ENCODE results near the gene HERC2.

- no peak for TF ChIP-seq CTCF (IDR thresholded peaks at IDR 0.05; ENCODE audit: extremely low read depth in 1 of 2, insufficient read depth in 1 of 2, low read depth in 1 of 2, low read length in 2 of 2)
- TF ChIP-seq POLR2A (IDR thresholded peaks at IDR 0.05; ENCODE audit: low read depth, low read length) = no peak
- no peak for TF ChIP-seq FOS (IDR thresholded peaks at IDR 0.05; ENCODE audit: borderline replicate concordance, insufficient read depth, low read length)
- TF ChIP-seq POLR2AphosphoS5 (IDR thresholded peaks at IDR 0.05; ENCODE audit: insufficient read depth, low read depth, low read length) = no peak
- TF ChIP-seq EZH2 (IDR thresholded peaks at IDR 0.05; ENCODE audit: borderline replicate concordance, low read depth, low read length, severe bottlenecking) = no peak
- TF ChIP-seq MYC (IDR thresholded peaks at IDR 0.05; ENCODE audit: low read depth, low read length) = no peak
- no peak for TF ChIP-seq JUN (IDR thresholded peaks at IDR 0.05; ENCODE audit: borderline replicate concordance, insufficient read depth, insufficient read length, low read depth)
- TF ChIP-seq MAX (IDR thresholded peaks at IDR 0.05; ENCODE audit: insufficient read depth, insufficient read length) = no peak
- no peak for TF ChIP-seq GATA2 (IDR thresholded peaks at IDR 0.05; ENCODE audit: insufficient read depth, insufficient read length, low read depth, low read length)
Measured at GRCh38 chr15:28068930-28069329, 253.0 kb downstream of the HERC2 start.
